ENCODE data around the gene PHETA1.

PHETA1 gene

DNA sequence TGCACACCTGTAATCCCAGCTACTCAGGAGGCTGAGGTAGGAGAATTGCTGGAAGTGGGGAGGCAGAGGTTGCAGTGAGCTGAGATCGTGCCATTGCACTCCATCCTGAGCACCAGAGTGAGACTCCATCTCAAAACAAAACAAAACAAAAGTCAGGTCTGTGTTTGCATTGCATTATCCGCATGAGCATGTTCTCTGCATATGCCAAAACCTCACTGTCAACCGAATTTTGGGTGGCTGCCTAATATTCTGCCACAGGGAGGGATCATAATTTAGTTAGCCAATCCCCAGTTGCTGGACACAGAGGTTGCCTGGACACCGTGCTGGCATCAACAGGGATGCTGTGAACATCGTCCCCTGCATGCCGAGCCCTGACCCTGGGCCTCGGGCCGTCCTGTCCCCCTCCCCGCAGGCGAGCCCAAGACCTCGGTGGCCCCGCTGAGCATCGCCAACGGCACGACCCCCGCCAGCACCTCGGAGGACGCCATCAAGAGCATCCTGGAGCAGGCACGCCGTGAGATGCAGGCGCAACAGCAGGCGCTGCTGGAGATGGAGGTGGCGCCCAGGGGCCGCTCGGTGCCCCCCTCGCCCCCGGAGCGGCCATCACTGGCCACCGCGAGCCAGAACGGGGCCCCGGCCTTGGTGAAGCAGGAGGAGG is 49.2 kb downstream of the PHETA1 start:
- DNase-seq = no peak

DNA sequence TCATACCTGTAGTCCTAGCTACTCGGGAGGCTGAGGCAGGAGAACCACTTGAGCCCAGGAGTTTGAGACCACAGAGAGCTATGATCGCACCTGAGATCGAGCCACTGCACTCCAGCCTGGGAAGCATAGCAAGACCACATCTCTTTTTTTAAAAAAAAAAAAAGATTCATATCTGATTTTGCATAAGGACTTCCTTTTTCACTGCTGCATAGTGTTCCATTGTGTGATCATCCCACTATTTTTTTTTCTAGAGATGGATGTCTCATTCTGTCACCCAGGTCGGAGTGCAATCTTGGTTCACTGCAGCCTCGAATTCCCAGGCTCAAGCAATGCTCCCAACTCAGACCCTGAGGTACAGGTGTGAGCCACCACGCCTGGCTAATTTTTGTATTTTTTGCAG is 50.4 kb downstream of the PHETA1 start:
- DNase-seq = no peak

DNA sequence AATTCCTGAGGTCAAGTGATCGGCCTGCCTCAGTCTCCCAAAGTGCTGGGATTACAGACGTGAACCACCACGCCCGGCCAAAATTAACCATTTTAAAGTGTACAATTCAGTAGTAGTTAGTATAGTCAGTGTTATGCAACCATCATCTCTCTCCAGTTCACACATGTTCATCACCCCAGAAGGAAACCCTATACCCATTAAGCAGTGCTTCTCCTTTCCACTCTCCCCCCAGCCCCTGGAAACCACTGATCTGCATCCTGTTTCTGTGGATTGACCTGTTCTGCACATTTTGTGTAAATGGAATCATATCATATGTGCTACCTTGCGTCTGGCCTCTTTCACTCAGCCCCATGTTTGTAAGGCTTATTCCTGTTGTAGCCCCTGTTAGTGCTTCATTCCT is 52.2 kb downstream of the PHETA1 start:
- no peak for DNase-seq

DNA sequence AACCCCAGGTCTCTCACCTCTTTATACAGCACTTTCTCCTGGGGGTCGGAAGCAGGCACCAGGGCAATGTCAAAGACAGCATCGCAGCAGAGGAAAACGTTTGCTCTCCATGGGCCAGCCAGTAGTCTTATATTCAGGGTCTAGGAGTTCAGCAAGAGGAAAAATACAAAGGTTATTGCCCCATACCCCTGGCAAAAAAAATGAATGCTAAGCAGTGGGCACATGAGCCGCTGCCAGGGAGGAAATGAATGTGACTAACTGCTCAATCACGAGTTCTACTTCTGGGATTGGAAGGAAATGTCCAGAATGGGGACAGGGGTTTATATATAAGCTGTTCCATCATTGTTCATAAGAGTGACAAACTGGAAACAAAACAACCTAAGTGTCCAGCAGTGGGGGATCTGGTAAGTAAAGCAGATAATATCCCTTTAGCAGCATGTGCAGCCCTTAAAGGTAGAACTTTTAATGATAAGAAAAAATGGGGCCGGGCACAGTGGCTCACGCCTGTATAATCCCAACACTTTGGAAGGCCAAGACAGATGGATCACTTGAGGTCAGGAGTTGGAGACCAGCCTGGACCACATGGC is 53.8 kb downstream of the PHETA1 start:
- DNase-seq = no peak

DNA sequence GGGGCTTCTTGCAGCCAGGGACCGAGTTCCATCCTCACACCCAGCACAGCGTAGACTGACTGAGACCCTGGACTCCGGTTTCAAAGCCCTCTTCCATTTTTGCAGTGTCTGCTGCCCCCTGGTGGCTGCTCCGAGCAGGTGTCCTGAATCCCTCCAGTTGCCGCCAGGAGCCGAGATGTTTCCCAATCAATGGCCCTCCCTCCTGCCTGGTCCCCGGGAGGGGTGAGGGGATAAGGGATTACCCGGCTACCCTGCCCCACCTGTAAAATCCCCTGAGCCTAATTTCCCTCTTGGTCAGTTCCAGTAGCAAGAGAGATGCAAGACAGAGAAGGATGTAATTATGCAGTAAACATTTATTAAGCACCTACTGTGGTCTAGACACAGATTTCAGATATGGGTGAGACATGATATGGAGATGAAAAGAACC is 55.0 kb downstream of the PHETA1 start:
- DNase-seq = peak; percentile 68

DNA sequence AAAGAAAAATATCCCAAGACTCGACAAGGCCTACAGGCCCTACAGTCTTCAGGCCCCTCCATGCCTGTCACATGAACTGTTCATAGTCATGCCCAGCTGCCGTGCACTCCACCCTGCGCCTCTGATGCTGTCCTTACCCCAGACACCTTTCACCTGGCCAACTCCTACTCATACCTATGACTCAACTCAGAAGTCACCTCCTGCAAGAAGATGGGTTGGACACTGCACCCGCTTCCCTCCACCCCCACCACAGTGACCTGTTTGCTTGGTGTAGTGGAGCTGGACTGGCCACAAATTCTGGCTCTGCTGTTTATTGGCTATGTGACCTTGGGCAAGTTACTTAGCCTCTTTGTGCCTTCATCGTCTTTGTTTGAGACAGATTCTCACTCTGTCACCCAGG is 56.2 kb downstream of the PHETA1 start:
- DNase-seq = no peak

DNA sequence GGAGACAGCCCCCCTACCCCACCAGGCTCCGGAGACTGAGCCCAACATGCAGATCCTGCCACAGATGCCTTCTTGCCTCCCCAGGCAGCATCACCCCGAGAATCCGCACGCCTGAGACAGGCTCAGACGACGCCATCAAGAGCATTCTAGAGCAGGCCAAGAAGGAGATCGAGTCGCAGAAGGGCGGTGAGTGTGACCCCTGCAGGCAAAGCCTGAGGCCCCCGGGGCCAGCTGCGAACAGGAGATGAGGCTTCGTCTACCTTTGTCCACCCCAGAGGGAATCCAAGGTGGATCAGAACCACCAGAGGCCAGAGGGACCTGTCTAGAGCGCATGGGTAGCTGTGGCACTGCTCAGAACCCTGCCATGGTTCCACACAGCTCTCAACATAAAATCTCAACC is 56.9 kb downstream of the PHETA1 start:
- DNase-seq = no peak

DNA sequence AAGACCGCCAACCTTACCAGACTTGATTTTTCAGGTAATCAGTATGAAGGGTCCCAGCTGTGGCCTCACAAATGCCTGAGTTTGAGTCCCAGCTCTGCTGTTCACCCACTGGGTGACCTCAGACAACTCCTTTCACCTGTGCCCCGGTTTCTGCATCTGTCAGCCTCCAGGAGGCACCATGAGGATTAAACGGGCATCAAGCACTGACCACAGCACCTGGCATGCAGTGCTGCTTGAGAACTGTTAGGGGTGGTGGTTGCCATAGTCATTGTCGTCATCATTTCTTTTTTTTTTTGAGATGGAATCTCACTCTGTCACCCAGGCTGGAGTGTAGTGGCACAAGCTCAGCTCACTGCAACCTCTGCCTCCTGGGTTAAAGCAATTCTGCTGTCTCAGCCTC is 57.9 kb downstream of the PHETA1 start:
- DNase-seq = no peak
